GM18505 (cell line): ENCODE data around the gene HIGD2B.
"Not testable (repeated sequence)": the region's sequence is repeated elsewhere in the genome, so short reads cannot be mapped to it uniquely, and the experiment has no call there.

Experiments used
- ATAC-seq: cut with Tn5 transposase; IDR thresholded peaks from one replicate; pipeline ENCODE4 v1.9.1; 2021; ENCODE audit not compliant: unreplicated experiment

Gene HIGD2B

DNA sequence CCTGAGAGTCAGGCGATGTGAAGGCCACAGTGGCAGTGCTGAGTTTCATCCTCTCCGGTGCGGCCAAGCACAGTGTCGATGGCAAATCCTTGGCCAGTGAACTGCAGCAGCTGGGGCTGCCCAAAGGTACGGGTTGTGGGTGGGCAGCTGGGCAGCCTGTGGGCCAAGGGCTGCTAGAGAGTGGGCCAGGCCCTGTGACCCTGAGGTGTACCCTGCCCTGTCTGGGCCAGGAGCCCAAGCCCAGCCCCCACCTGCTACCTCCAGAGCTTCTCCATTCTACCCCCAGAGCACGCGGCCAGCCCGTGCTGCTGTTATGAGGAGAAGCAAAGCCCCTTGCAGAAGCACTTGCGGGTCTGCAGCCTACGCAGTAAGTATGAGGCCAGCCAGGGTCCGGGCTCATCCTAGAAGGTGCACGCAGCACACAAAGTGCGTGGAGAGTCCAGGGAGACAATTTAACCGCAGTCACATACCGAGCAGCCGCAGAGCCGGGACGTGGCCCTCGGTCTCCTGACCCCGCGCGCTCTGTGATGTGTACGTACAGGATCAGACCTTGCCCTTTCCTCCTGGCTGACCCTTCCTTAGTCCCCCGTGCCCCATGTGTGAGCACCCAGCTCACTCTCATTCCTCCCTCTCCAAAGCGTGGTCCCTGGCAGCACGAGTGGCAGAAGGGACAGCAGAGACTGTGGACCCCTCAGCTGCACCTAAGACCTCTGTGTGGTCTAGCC lies 46.1 kb downstream of the HIGD2B start:
- not testable (repeated sequence) for ATAC-seq

DNA sequence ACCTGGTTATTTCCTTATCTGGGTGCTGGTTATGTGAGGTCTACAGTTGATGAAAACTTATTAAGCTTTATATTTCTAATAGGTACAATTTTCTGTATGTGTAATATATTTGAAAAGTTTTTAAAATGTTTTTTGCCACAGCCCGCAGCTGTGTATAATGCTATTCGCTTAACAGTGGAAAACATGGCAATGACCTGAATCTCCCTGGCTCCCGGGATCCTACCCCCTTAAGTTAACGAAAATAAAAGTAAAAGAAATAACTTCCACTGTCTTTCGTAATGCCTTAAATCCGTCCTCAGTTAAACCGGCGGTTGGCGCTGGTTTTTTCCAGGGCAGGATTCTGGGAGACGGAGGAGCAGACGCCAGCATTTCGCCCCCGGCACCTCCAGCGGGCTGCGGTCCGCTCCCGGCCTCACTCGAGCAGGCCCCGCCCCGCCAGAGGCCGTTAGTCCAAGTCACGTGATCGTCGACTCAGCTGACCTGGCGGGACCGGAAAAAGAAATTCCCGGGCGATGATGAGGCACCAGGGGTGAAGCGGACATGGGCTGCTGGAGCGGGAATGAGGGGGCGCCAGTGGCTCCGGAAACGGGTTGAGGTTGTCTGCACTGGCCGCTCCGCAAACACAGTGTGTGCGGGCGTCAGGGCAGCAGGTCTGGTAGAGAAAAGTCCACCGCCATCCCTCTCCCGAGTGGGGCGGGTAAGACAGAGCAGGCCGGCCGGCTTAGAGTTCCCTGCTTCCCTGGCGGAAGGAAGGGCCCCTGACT lies 49.3 kb downstream of the HIGD2B start:
- ATAC-seq = not testable (repeated sequence)

DNA sequence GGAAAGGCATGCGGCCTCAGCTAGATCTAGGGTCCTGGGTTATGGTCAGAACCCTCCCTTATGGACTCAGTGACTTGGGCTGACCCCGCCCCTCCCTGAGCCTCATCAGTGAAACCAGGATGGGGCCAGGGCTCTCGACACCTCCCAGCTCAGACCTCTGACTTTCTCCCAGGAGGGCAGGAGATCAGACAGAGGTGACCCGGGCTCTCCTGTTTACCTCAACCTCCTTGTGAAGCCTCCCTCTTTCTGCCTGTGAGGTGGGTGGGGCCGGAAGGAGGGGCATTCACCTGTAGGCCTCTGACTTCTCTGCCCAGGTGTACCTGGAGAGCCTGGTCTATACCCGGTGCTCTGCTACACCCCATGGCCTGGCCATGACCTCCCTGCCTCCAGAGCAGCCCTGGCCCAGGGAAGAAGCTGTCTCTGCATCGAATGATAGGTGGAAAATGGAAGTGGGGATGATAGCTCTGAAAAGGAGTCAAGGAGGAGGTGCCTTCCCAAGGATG lies 56.9 kb downstream of the HIGD2B start:
- not testable (repeated sequence) for ATAC-seq

DNA sequence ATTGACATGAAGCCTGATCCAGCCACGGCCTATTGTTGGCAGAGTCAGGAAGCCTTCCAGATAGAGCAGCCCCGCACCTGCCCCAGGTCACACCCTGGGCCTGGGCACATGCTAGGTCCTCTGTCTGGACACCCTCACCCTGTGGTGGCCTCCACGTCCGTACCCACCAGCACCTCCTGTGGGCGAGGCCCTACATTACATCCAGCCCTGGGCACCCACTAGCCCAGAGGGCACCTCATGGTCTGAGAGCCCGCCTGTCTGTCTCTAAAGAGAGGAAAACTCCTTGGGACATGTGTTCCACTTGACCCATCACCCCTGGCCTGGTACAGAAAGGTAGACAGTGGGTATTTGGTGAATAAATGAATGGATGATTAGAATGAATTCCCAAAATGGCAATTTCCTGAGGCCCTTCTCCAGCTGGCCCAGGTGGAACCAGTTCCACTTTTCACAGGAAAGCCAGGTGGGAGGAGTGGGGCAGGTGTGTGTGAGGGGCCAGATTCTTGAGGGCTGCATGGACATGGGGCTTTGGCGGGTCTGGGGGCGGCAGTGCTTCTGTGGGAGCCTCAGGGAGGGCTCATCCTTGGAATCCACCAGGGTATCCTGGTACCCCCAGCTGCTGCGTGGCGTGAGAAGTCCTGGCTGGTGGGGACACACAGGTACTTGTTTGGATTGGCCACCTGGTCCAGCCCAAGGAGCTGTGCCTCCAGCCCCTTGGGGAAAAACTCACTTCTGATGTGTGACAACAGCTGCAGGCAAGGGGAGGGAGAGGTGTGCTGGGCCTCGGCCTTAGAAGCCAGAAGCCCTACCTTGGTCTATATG lies 57.5 kb downstream of the HIGD2B start:
- not testable (repeated sequence) for ATAC-seq

DNA sequence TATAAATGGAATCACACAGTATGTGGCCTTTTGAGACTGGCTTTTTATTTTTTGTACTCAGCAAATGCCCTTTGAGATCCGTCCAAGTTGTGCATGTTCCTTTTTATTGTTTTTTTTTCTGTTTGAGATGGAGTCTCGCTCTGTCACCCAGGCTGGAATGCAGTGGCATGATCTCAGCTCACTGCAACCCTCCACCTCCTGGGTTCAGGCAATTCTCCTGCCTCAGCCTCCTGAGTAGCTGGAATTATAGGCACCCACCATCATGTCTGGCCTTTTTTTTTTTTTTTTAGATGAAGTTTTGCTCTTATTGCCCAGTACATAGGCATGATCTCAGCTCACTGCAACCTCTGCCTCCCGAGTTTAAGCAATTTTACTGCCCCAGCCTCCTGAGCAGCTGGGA lies 59.8 kb downstream of the HIGD2B start:
- not testable (repeated sequence) for ATAC-seq
